Testis (tissue), 3 donors: ENCODE results near the gene MLLT10. TPM values are rescaled to one million over a fixed set of nuclear protein-coding genes. Genes with fewer than 3 reads are reported as not detected.

Experiments
- DNase-seq: peaks from one replicate; pipeline ENCODE4 v3.0.0-alpha.2; 2019
- H3K27ac ChIP-seq, 2 donors: fragments of 200-600 bp; sonication (generic); one replicate each; pipeline ENCODE4 v1.5.1; 2019
- H3K27me3 ChIP-seq: fragments of 200-600 bp; sonication (generic); one replicate; pipeline ENCODE4 v1.5.1; 2019
- H3K36me3 ChIP-seq: fragments of 200-600 bp; sonication (generic); one replicate; pipeline ENCODE4 v1.5.1; 2017; ENCODE audit warnings: low read depth; ENCODE audit errors: missing control alignments
- H3K4me1 ChIP-seq: fragments of 200-600 bp; sonication (generic); one replicate; pipeline ENCODE4 v1.5.1; 2019
- H3K4me3 ChIP-seq, 2 donors: fragments of 200-600 bp; sonication (generic); one replicate each; pipeline ENCODE4 v1.5.1; 2017 to 2019
- H3K9me3 ChIP-seq: fragments of 200-600 bp; sonication (generic); one replicate; pipeline ENCODE4 v1.5.1; 2017
- CTCF ChIP-seq, 3 experiments: fragments of 450-650 bp in 2 of 3; fragments of 200-600 bp in 1 of 3; sonication (generic) in 1 of 3; IDR thresholded peaks; one replicate each; pipeline ENCODE4 v1.5.1; 2016 to 2019; ENCODE audit warnings: antibody characterized with exemption in 3 of 3, mild to moderate bottlenecking in 2 of 3, moderate library complexity in 1 of 3
- POLR2A ChIP-seq: fragments of 450-650 bp; IDR thresholded peaks from one replicate; pipeline ENCODE4 v1.6.1; 2017; ENCODE audit warnings: antibody characterized with exemption, mild to moderate bottlenecking, moderate library complexity
- WGBS, 2 donors: methylation state at CpG; one replicate each; pipeline ENCODE4 v1.1.5; 2018; 5-methylcytosine and 5-hydroxymethylcytosine counted together
- intact Hi-C: fragments of 100-400 bp; cut with DNase I; formaldehyde crosslinking; loops from one replicate; pipeline ENCODE4 v1.15.1; 2023; ENCODE audit warnings: low total_unique reads
- polyA plus RNA-seq: library from polyadenylated mRNA; stranded (reverse); fragments of 350-450 nt; fragmentation: Illumina TruSeq; extraction: RNeasy Lipid Tissue Mini Kit (QIAGEN cat#74804); gene quantifications from one replicate; pipeline ENCODE4 v1.2.3, GENCODE V29; 2014; ENCODE audit warnings: low read depth, low replicate concordance; ENCODE audit not compliant: insufficient read depth
- total RNA-seq, 2 donors: library from RNA; depleted of rRNA; stranded (reverse); fragments of >200 nt; gene quantifications; one replicate each; pipeline ENCODE4 v1.2.3, GENCODE V29; 2016

MLLT10 gene
- total and polyA plus RNA-seq, 3 donors from 2014 or later = 130 to 243 (median 144) TPM

GRCh38 chr10:21751341-21752310 is 217.6 kb downstream of the MLLT10 start:
- intact Hi-C loops = no loop called here
- Histone ChIP-seq H3K36me3 (no peaks in the 10 kb centered on the region), H3K27me3 (no peaks in the 10 kb centered on the region), H3K27ac (no peak overlapping the region), H3K4me1 (no peaks in the 10 kb centered on the region), H3K9me3 (no peaks in the 10 kb centered on the region), H3K4me3 (no peak overlapping the region)
- TF ChIP-seq POLR2A (no peak), CTCF (IDR thresholded peaks at IDR 0.05) (no peak)
- no peak for DNase-seq
- 82 to 83% methylated on average over 25 to 26 of the region's 26 CpGs for WGBS, 2 donors

GRCh38 chr10:21753497-21754270 is 219.7 kb downstream of the MLLT10 start:
- H3K36me3 ChIP-seq = no peaks in the 10 kb centered on the region
- WGBS, 2 donors = 93 to 94% methylated on average over 17 to 18 of the region's 18 CpGs
- no peak overlapping the region for H3K4me3 ChIP-seq
- intact Hi-C loops = no loop called here
- H3K4me1 ChIP-seq = peaks cover 4% of the 10 kb centered on the region
- DNase-seq = no peak
- no peaks in the 10 kb centered on the region for H3K27me3 ChIP-seq
- TF ChIP-seq CTCF (IDR thresholded peaks at IDR 0.05) (no peak), POLR2A (no peak)
- H3K9me3 ChIP-seq = no peaks in the 10 kb centered on the region
- no peak overlapping the region for H3K27ac ChIP-seq

- TF ChIP-seq POLR2A (no peak), CTCF (IDR thresholded peaks at IDR 0.05) (no peak)
- Histone ChIP-seq H3K9me3 (no peaks in the 10 kb centered on the region), H3K27ac (no peak overlapping the region), H3K36me3 (no peaks in the 10 kb centered on the region), H3K27me3 (no peaks in the 10 kb centered on the region), H3K4me3 (no peak overlapping the region), H3K4me1 (peaks cover 4% of the 10 kb centered on the region)
- DNase-seq = no peak
- 89 to 91% methylated on average over 10 of the region's 10 CpGs for WGBS, 2 donors
- intact Hi-C loops = no loop called here
Observed at GRCh38 chr10:21754410-21755011, 220.5 kb downstream of the MLLT10 start.

- H3K4me3 ChIP-seq = no peak overlapping the region
- DNase-seq = no peak
- no peaks in the 10 kb centered on the region for H3K27me3 ChIP-seq
- peaks cover 4% of the 10 kb centered on the region for H3K4me1 ChIP-seq
- no peaks in the 10 kb centered on the region for H3K36me3 ChIP-seq
- 75 to 79% methylated on average over 9 to 12 of the region's 12 CpGs for WGBS, 2 donors
- no peaks in the 10 kb centered on the region for H3K9me3 ChIP-seq
- intact Hi-C loops = no loop called here
- TF ChIP-seq CTCF (IDR thresholded peaks at IDR 0.05) (no peak), POLR2A (no peak)
- no peak overlapping the region for H3K27ac ChIP-seq
Observed at GRCh38 chr10:21756707-21757106, 222.7 kb downstream of the MLLT10 start.
